Measurements from ENCODE around the gene COL28A1. TPM values are rescaled to one million over a fixed set of nuclear protein-coding genes. Genes with fewer than 3 reads are reported as not detected.

The COL28A1 gene
- total RNA-seq, 1 donor from 2014 or later: 5.6 TPM

- no peak for ATAC-seq
- intact Hi-C loops (cut with DNase I): no loop called here
- no peak for DNase-seq (ENCODE audit: missing footprints)
These were observed 211.0 kb downstream of the COL28A1 start for GRCh38 chr7:7324698-7325097.

GRCh38 chr7:7323921-7324320, 211.8 kb downstream of the COL28A1 start:
- no peak for DNase-seq (ENCODE audit: missing footprints)
- intact Hi-C loops (cut with DNase I): no loop called here
- ATAC-seq: no peak

DNA sequence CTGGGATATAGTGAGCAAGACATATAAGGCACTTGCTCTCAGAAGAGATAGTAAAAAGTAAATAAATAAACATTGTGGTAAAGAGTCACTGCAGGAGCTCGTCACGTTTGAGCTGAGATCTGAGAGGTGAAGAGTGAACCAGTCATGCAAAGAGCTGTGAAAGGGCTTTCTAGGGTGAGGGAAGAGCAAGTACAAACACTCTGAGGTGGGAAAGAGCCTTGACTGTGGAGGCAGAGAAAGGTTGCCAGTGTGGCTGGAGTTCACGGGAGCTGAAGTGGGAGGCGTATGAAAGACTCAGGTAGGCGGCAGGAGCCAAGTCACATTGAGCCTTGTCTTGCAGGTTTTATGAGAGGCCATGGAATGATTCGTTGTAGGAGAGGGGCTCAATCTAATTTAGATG, 212.3 kb downstream of the COL28A1 start:
- intact Hi-C loops (cut with DNase I): no loop called here
- DNase-seq (ENCODE audit: missing footprints) (no peak), ATAC-seq (no peak)

GRCh38 chr7:7321681-7322080, 214.0 kb downstream of the COL28A1 start:
- intact Hi-C loops (cut with DNase I): no loop called here
- ATAC-seq: no peak

DNA sequence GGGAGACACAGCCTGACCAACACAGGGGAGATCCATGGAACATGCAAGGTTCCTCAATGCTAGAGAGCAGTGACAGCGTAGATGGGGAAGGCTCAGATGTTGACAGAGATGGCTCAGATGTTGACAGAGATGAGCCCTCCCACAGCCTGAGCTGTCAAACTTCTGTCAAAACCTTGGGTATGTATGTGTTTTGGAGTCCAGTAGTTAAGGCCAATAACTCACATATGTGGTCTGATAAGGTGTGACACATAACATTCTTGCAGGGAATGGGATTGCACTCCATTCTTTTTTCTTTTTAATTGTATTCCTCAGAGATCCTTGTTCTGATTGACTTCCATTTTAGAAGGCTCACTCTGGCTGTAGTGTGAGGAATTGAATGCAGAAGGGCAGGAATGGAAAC, 217.1 kb downstream of the COL28A1 start:
- intact Hi-C loops (cut with DNase I): no loop called here
- ATAC-seq (no peak), DNase-seq (ENCODE audit: missing footprints) (no peak)

More at GRCh38 chr7:7321681-7322080, 214.0 kb downstream of the COL28A1 start:
- no peak for DNase-seq (ENCODE audit: missing footprints)

DNA sequence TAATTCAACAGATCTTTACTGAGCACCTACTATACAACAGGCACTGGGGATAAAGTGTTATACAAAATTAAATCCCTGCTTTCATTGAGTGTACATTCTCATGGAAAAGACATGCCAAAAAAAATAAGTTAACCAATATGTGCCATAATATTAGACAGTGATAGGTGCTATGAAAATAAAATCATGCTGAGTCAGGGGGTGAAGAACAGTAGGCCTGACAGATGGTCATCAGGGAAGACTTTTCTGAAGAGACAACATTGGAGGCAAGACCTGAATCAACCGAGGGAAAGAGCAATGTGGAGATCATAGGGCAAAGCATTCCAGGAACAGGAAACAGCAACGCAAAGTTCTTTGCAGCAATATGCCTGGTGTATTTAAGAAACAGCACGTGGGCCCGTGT, 217.8 kb downstream of the COL28A1 start:
- DNase-seq (ENCODE audit: missing footprints) (no peak), ATAC-seq (no peak)
- intact Hi-C loops (cut with DNase I): no loop called here

GRCh38 chr7:7315851-7316250, 219.8 kb downstream of the COL28A1 start:
- intact Hi-C loops (cut with DNase I): no loop called here
- no peak for ATAC-seq
- DNase-seq (ENCODE audit: missing footprints): no peak

DNA sequence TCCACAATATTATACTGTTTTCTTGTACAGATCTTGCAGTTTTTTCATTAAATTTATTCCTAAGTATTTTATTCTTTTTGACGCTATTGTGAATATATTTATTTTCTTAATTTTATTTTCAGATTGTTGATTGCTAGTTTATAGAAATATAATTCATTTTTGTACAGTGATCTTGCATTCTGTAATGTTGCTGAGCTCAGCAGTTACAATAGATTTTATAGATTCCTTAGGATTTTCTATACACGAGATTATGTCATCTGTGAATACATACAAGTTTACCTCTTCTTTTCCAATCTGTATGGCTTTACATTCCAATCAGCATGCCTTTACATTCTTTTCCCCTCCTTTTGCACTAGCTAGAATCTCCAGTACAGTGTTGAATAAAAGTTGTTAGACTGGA, 223.3 kb downstream of the COL28A1 start:
- no peak for DNase-seq (ENCODE audit: missing footprints)
- intact Hi-C loops (cut with DNase I): no loop called here
- no peak for ATAC-seq

- intact Hi-C loops (cut with DNase I): no loop called here
- no peak for ATAC-seq
- DNase-seq (ENCODE audit: missing footprints): no peak
These were observed 224.7 kb downstream of the COL28A1 start for GRCh38 chr7:7311001-7311400.

DNA sequence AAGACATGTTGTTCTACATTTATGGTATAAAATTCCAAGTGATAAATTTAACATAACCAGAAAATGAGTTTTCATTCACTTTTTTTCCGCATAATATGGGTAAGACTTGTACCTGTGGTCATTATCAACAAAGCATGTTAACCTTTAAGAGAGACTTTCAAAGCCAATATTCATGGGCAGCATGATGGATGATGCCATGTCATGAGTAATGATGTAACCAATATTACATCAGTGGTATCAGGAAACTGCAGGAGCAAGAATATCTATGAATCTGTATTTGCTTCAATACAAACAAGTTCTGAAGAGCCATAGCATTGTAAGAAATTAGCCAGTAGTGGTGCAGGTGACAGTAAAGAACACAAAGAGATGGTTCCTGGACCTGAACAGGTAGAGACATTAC, 226.5 kb downstream of the COL28A1 start:
- intact Hi-C loops (cut with DNase I): no loop called here
- no peak for DNase-seq (ENCODE audit: missing footprints)
- ATAC-seq: no peak

Other genes starting within 250 kb of the COL28A1 start
- gene MIOS, start 31.0 kb upstream of the COL28A1 start, total RNA-seq: 24.9 TPM
- gene UMAD1, start 104.9 kb upstream of the COL28A1 start, total RNA-seq: 13.3 TPM
- 26.8 TPM for gene RPA3, start 182.7 kb upstream of the COL28A1 start, total RNA-seq